Activated CD4-positive, alpha-beta T cell treated with anti-CD3 and anti-CD28 coated beads, Interleukin-2, amount 50 U/mL, for 4 hours (primary cell): ENCODE data around the gene GPRIN2.
"Not testable (repeated sequence)": the region's sequence is repeated elsewhere in the genome, so short reads cannot be mapped to it uniquely, and the experiment has no call there.

Experiments used
- DNase-seq, 2 experiments: peaks; one replicate each; pipeline ENCODE4 v3.0.0-alpha.2; 2020

GPRIN2 gene

DNA sequence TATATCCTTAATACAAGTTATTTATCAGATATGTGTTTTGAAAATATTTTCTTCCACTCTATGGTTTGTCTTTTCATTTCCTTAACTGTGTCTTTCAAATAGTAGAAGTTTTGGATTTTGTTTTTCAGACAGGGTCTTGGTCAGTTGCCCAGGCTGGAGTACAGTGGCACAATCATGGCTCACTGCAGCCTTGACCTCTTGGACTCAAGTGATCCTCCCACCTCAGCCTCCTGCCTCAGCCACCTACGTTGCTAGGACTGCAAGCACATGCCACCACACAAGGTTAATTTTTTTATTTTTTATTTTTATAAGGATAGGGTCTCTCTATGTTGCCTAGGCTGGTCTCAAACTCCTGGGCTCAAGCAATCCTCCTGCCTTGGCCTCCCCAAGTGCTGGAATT, 24.2 kb downstream of the GPRIN2 start:
- DNase-seq = not testable (repeated sequence)

- no peak for DNase-seq
Measured at GRCh38 chr10:46530249-46531186, 25.9 kb downstream of the GPRIN2 start.

DNA sequence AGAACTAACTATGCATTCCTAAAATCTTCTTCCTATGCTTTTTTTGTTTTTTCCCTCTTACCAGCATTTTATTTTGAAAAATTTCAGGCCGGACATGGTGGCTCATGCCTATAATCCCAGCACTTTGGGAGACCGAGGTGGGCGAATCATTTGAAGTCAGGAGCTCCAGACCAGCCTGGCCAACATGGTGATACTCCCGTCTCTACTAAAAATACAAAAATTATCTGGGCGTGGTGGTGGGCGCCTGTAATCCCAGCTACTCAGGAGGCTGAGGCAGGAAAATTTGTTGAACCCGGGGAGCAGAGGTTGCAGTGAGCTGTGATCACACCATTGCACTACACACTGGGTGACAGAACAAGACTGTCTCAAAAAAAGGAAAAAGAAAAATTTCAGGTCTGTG, 26.7 kb downstream of the GPRIN2 start:
- DNase-seq = not testable (repeated sequence)

- no peak for DNase-seq
Measured at GRCh38 chr10:46528675-46529615, 27.5 kb downstream of the GPRIN2 start.

DNA sequence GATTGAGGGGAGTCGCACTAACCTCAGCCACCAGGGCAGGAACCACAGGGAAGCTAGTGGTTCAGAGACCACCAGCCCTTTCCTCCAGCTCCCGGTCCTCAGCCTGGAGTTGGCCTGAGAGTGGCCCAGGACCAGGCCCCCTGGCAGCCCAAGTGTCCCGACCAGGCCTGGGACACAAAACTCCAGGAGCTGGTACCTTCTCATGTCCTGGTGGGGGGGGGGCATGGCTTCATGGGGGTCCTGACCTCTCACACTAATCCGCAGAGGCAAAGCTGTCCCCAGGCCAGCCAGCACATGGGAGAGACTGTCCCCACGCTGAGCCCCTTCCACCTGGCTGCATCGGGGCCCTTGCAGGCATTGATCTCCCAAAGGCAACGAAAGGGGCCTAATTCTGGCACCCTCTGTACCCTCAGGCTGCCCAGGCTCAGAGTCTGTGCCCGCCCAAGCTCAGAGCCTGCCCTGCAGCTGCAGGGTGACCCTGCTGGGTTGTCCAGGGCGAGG, 28.2 kb downstream of the GPRIN2 start:
- DNase-seq = no peak

DNA sequence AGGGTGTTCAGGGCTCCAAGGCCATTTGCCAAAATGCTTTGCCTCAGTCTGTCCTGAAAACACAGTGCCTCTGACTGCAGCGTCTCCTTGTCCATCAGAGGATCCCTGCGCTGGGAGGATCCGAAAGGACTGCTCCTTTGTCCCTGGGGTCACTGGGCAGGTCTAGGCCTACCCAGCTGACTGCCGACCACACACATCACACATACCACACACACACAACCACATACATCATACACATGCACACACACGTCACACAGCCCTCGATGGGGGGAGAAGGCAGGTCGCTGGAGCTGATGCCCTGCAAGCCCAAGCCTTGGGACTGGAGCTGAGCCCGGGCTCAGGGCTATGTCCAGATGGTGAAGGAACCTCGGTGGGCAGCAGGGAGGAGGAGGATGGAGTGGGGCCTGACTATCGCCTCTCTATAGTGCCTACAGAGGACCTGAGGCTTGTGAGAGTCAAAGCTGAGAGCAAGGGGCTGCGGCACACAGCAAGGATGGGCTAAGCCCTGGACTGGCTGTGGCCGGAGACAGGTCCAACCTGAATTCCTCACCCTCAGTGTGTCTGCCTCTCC, 29.1 kb downstream of the GPRIN2 start:
- DNase-seq = no peak

GRCh38 chr10:46526682-46527038, 29.8 kb downstream of the GPRIN2 start:
- no peak for DNase-seq

DNA sequence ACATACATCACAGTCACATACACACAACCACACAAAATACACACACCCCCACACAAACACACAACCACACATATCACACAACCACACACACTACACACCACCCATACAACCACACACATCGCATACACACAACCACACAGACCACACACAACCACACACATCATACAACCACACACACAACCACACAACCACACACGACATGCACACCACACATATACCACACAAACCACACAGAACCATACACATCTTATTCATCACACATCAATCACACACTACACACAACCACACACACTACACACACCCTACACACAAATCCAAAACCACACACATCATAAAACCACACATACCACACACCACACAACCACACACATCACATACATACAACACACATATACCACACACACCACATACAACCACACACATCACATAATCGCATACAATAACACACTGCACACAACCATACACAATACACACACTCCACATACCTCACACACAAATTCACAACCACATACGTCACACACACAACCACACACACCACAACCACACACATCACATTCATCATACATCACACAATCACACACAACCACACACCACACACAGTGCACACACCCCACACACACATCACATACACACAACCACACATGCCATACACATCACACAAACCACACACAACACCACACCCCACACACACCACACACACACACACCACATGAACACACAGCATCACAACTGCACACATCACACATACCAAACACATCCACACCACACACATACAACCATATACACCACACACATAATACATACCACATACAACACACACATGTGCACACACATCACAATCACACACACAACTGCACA, 30.4 kb downstream of the GPRIN2 start:
- no peak for DNase-seq

- DNase-seq = no peak
Measured at GRCh38 chr10:46525177-46525823, 31.2 kb downstream of the GPRIN2 start.

DNA sequence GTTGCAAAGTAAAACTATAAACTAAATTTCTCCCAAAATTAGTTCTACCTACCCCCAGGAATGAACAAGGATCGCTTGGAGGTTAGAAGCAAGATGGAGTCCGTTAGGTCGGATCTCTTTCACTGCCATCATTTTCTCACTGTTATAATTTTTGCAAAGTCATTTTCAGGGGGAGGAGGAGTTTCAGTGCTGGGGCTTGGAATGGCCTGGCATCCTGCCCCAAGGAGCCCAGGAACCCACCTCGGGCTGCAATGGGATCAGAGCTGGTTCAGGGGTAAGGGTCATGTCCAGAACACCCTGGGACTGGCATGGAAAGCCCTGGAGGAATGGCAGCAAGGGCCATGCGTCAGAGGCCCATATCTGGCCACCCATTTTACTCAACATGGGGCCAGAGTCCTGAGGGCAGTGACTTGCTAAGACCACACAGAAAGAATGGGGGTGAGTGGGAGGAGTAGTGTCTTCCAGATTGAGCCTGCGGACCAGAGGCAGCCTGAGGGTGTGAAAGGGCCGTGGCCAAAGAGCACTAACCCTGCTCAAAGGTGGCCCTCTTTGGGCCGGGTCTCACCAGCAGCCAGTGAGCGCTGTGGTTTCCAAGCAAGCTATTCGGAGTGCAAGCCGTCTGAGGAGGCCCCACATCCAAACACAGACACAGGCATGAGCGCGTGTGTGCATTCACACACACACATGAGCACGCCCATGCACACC, 31.8 kb downstream of the GPRIN2 start:
- no peak for DNase-seq

GRCh38 chr10:46523962-46524471, 32.4 kb downstream of the GPRIN2 start:
- DNase-seq = no peak

- no peak for DNase-seq
Measured at GRCh38 chr10:46523119-46523961, 33.1 kb downstream of the GPRIN2 start.

- no peak for DNase-seq
Measured at GRCh38 chr10:46522295-46523118, 34.0 kb downstream of the GPRIN2 start.

- DNase-seq = no peak
Measured at GRCh38 chr10:46520941-46521340, 35.5 kb downstream of the GPRIN2 start.

- no peak for DNase-seq
Measured at GRCh38 chr10:46520381-46520780, 36.1 kb downstream of the GPRIN2 start.

DNA sequence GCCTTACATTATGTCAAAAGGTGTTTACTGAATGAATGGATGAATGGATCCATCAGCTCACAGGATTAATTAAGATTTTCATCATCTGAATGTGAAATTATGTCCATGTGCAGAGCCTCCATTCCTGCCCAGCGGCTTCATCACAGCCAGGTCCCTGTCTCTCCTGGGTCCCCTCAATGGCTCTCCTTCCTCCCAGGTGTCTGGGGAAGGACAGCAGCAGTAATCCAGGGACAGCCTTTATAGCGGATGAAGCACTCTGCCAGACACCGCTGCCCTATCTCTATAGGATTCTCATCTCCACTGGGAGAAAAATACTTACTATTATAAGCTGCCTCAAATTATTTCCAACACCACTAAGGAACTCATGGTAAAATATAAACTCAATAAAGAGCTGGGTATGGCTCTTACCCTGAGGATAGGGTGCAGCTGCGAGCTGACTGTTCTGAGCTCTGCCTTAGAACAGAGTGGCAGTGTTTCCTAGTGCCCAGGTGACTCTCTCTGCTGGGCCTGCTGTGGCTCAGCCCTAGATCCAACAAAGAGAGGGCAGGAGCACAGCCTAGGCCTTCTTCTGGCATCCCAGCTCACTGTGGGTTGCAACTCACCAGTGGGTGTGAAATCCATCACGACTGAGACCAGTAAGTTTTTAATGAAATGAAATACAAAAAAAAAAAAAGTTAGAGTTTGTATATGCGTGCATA, 38.3 kb downstream of the GPRIN2 start:
- DNase-seq = no peak

DNA sequence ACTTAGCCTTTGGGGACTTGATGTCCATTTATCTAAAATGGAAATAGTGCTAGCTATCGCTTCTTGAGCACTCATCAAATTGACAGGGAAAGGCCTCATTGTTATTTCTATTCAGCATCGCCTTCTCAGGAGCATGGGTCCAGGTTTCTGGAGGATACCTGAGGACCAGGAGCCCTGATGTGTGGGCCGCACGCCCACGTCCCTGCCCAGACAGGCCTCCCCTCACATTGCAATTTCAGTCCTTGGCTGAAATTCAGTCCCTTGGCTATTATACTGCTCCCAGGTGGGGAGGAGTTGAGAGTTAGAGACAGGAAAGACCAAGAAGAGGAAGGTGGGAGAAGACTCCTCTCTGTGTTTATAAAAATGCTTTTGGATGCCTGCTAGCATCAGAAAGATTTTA, 38.9 kb downstream of the GPRIN2 start:
- no peak for DNase-seq
